Spleen (tissue), 7 donors: ENCODE results near the gene CACNB2.

Source experiments
- CTCF ChIP-seq, 11 experiments: fragments of 200-600 bp in 7 of 11; fragments of 450-650 bp in 4 of 11; sonication (generic) in 4 of 11; IDR thresholded peaks in 8 of 11; conservative IDR thresholded peaks in 3 of 11; 1 replicate in 7 of 11; 2 replicates in 4 of 11; pipeline versions ENCODE4 v1.4.0 to v1.8.0; 2016 to 2021; ENCODE audit warnings: antibody characterized with exemption in 11 of 11, inconsistent platforms in 4 of 11, mild to moderate bottlenecking in 1 of 11
- POLR2A ChIP-seq, 3 donors: fragments of 450-650 bp; IDR thresholded peaks; one replicate each; pipeline ENCODE4 v1.5.1; 2017; ENCODE audit warnings: antibody characterized with exemption in 3 of 3, mild to moderate bottlenecking in 1 of 3
- POLR2AphosphoS5 ChIP-seq, 3 donors: sonication (generic); formaldehyde crosslinking; IDR thresholded peaks; one replicate each; pipeline ENCODE4 v1.5.1; 2017; ENCODE audit warnings: antibody characterized with exemption in 3 of 3
- donor health status: DM: no; HTN: no; CAD: no; lungs with moderate emphysema.
- donor health status: DM: no; HTN: no; CAD: no.
- donor health status: DM: no; HTN: no; CAD: no.

- TF ChIP-seq POLR2A (IDR thresholded peaks at IDR 0.05) (no peak), CTCF (IDR thresholded peaks at IDR 0.05 in 8 of 11, conservative IDR thresholded peaks at IDR 0.05 in 3 of 11) (no peak), POLR2AphosphoS5 (IDR thresholded peaks at IDR 0.05) (no peak)
These were observed 411.2 kb downstream of the CACNB2 start for GRCh38 chr10:18551473-18551872.
